D721Med (cell line): ENCODE results near the gene DDX6.

Source experiments
- DNase-seq: peaks from one replicate; pipeline ENCODE4 v3.0.0; 2011; ENCODE audit warnings: low spot score; ENCODE audit not compliant: insufficient read length
- FAIRE-seq: peaks from 2 replicates; lab custom pipeline; 2011; peaks lifted over from hg19 to GRCh38; lab: Jason Lieb, UNC
- TF ChIP-seq, protein P1 (sequence below): IDR thresholded peaks from 2 replicates; pipeline ENCODE4 v1.5.1; 2012; ENCODE audit warnings: mild to moderate bottlenecking, control low read depth; ENCODE audit not compliant: insufficient read depth; ENCODE audit errors: missing control alignments

DDX6 gene

DNA sequence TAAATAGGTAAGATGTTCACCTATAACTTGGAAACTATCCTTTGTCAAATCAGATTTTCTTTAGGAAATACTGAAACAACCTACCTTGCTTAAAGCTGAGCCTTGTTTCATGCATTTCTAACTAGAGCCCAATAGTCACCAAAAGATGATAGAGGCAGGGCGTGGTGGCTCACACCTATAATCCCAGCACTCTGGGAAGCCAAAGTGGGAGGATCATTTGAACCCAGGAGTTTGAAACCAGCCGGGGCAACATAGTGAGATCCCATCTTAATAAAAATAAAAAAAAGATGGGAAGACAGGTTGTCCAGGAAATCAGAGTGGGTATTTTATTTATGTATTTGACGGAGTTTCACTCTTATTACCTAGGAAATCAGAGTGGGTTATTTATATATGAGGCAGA lies 38.3 kb downstream of the DDX6 start:
- TF ChIP-seq, protein P1, sequence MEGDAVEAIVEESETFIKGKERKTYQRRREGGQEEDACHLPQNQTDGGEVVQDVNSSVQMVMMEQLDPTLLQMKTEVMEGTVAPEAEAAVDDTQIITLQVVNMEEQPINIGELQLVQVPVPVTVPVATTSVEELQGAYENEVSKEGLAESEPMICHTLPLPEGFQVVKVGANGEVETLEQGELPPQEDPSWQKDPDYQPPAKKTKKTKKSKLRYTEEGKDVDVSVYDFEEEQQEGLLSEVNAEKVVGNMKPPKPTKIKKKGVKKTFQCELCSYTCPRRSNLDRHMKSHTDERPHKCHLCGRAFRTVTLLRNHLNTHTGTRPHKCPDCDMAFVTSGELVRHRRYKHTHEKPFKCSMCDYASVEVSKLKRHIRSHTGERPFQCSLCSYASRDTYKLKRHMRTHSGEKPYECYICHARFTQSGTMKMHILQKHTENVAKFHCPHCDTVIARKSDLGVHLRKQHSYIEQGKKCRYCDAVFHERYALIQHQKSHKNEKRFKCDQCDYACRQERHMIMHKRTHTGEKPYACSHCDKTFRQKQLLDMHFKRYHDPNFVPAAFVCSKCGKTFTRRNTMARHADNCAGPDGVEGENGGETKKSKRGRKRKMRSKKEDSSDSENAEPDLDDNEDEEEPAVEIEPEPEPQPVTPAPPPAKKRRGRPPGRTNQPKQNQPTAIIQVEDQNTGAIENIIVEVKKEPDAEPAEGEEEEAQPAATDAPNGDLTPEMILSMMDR, result no peak
- FAIRE-seq (no peak), DNase-seq (no peak)

DNA sequence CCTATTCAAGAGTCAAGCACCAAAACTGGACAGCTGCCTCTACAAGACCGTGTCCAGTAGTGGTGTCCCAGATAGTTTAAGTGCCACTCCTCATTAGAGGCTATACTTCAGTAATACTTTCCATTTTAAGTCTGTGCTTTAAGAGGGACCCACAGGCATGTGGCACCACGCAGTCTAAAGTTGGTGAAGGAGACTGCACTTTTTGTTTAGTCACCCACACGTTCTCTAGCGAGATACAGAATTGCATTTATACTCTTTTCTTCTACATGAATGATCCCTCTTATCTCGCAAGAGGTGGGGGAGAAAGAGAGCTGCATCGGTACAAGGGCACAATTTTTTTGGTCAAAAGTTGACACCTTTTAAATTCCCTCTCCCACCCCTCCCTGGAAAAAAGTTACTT lies 41.5 kb downstream of the DDX6 start:
- FAIRE-seq (no peak), DNase-seq (no peak)
- TF ChIP-seq, protein P1, result no peak

- FAIRE-seq (no peak), DNase-seq (no peak)
- TF ChIP-seq, protein P1, result no peak
Measured at GRCh38 chr11:118748056-118748455, 42.9 kb downstream of the DDX6 start.

GRCh38 chr11:118746988-118747585 lies 43.9 kb downstream of the DDX6 start:
- TF ChIP-seq, protein P1, result no peak
- no peak for DNase-seq
- no peak for FAIRE-seq

- FAIRE-seq (peak; percentile 32), DNase-seq (no peak)
- TF ChIP-seq, protein P1, result no peak
Measured at GRCh38 chr11:118744046-118744445, 46.9 kb downstream of the DDX6 start.

DNA sequence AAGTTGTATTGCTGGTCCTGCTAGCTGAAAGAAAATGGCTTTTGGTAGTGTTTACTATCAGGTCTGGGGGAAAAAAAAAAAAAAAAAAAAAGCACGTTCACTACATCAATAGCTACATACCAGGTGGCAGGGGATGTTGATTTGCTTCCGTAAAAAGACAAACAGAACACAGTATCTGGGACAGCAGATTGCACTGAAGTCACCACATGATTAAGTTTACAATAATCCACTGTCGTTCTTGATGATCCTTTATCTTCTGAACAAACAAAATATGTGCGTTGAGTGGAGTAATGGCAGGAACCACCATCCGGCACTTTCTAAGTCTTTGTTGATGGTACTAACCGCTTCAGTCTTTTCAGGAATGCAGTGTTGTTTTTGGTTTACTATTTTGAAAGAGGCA lies 48.7 kb downstream of the DDX6 start:
- no peak for FAIRE-seq
- DNase-seq, result no peak
- TF ChIP-seq, protein P1, result no peak

GRCh38 chr11:118740892-118741291 lies 50.1 kb downstream of the DDX6 start:
- no peak for DNase-seq
- FAIRE-seq, result no peak
- TF ChIP-seq, protein P1, result no peak
